Activated B cell treated with CpG ODN at 0.5 μM for 24 hours (primary cell): ENCODE data around the gene ZAP70. TPM values are rescaled to one million over a fixed set of nuclear protein-coding genes. Genes with fewer than 3 reads are reported as not detected.

Source experiments
- ATAC-seq: fragments of 200-7000 bp; cut with Tn5 transposase; one replicate; pipeline ENCODE4 v1.10.0; 2021; ENCODE audit warnings: low read depth, mild to moderate bottlenecking, moderate library complexity
- CTCF ChIA-PET: fragments of 350-600 bp; sonication (Branson Sonifier 250); formaldehyde crosslinking; loops from one replicate; lab custom pipeline; 2021; ENCODE audit warnings: antibody characterized with exemption; lab: Charles Lee
- POLR2A ChIA-PET: fragments of 350-600 bp; sonication (Branson Sonifier 250); formaldehyde crosslinking; loops from one replicate; lab custom pipeline; 2021; ENCODE audit warnings: antibody characterized with exemption; lab: Charles Lee
- DNase-seq: peaks from one replicate; pipeline ENCODE4 v3.0.0; 2022
- H3K27ac Mint-ChIP-seq: one replicate; pipeline ENCODE4 v1.8.0; 2020; ENCODE audit warnings: mixed read lengths
- H3K27me3 Mint-ChIP-seq: one replicate; pipeline ENCODE4 v1.8.0; 2021; ENCODE audit warnings: mixed read lengths
- H3K36me3 Mint-ChIP-seq: one replicate; pipeline ENCODE4 v1.8.0; 2021; ENCODE audit warnings: low read depth, mixed read lengths
- H3K4me1 Mint-ChIP-seq: one replicate; pipeline ENCODE4 v1.8.0; 2021; ENCODE audit warnings: mixed read lengths
- H3K4me3 Mint-ChIP-seq: one replicate; pipeline ENCODE4 v1.8.0; 2020; ENCODE audit warnings: mild to moderate bottlenecking, mixed read lengths
- H3K9me3 Mint-ChIP-seq: one replicate; pipeline ENCODE4 v1.8.0; 2020; ENCODE audit warnings: mixed read lengths
- intact Hi-C: fragments of 100-400 bp; cut with micrococcal nuclease; formaldehyde crosslinking; loops from one replicate; pipeline ENCODE4 v1.15.1; 2024
- total RNA-seq: library from RNA; stranded (reverse); gene quantifications from 2 replicates; pipeline ENCODE4 v1.2.3, GENCODE V29; 2022
- TF ChIP-seq, protein P1 (sequence below): fragments of 200-600 bp; IDR thresholded peaks from one replicate; pipeline ENCODE4 v1.8.0; 2022; ENCODE audit warnings: antibody characterized with exemption, mild to moderate bottlenecking

Gene ZAP70
- 2.8 and 4.8 TPM in 2 replicates for total RNA-seq

DNA sequence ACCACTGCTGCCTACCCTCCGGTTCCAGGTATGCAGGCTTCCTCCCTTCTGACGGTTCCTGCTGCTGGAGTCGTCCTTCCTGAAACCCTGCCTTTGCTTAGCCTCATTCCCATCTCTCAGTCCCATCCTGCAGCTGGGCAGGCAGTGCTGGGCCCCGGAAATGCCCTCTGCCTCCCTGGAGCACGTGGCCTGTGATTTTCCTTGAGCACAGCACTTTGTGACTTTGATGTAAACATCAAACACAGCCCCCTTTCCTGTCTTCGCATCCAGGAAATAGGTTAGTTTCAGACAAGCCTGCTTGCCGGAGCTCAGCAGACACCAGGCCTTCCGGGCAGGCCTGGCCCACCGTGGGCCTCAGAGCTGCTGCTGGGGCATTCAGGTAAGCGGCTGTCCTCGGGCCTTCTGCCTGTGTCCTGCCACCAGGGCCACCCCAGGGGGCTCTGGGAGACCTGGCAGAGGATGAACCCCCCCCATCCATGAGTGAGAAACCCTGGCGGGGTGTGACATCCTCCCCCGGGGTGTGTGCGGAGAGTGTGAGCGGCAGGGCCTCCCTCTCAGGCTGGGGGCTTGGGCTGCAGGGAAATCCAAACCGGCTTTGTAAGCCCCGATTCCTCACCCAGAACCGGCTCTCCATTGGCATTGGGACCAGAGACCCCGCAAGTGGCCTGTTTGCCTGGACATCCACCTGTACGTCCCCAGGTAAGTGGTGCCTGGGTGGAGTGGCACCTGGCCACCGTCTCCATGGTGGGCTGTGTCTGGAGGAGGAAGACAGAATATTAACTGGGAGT is at the start of gene ZAP70:
Gene ZAP70 (plus strand): TSS at position 281 of the 788 bp plus-strand sequence. CDS start 10,461 bp downstream, outside the sequence.
- intact Hi-C loops = no loop called here
- H3K27ac Mint-ChIP-seq = peak within 1 kb of the TSS; percentile 7
- POLR2A ChIA-PET = no interaction called here
- CTCF ChIA-PET = interaction anchor here (0.8 to 1.3 kb wide), 3 partner anchors 12 to 123 kb away, joined by 3 read pairs; no protein-coding TSS in a partner anchor
- DNase-seq (no peak), ATAC-seq (no peak)
- H3K9me3 Mint-ChIP-seq = no peaks in the 10 kb centered on the region
- H3K4me3 Mint-ChIP-seq = peak within 1 kb of the TSS; percentile 12
- peaks cover 6% of the 10 kb centered on the region for H3K27me3 Mint-ChIP-seq
- TF ChIP-seq, protein P1, sequence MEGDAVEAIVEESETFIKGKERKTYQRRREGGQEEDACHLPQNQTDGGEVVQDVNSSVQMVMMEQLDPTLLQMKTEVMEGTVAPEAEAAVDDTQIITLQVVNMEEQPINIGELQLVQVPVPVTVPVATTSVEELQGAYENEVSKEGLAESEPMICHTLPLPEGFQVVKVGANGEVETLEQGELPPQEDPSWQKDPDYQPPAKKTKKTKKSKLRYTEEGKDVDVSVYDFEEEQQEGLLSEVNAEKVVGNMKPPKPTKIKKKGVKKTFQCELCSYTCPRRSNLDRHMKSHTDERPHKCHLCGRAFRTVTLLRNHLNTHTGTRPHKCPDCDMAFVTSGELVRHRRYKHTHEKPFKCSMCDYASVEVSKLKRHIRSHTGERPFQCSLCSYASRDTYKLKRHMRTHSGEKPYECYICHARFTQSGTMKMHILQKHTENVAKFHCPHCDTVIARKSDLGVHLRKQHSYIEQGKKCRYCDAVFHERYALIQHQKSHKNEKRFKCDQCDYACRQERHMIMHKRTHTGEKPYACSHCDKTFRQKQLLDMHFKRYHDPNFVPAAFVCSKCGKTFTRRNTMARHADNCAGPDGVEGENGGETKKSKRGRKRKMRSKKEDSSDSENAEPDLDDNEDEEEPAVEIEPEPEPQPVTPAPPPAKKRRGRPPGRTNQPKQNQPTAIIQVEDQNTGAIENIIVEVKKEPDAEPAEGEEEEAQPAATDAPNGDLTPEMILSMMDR = no peak
- H3K4me1 Mint-ChIP-seq = peaks cover 30% of the 10 kb centered on the region
- no peaks in the 10 kb centered on the region for H3K36me3 Mint-ChIP-seq

GRCh38 chr2:97663626-97663961 is 49.8 kb upstream of the ZAP70 start:
- Mint-ChIP-seq H3K4me3 (peak overlapping the region; percentile 91), H3K36me3 (peaks cover 26% of the 10 kb centered on the region), H3K27me3 (no peaks in the 10 kb centered on the region), H3K4me1 (peaks cover 28% of the 10 kb centered on the region), H3K27ac (no peak overlapping the region), H3K9me3 (no peaks in the 10 kb centered on the region)
- ATAC-seq = no peak
- ChIA-PET POLR2A (interaction anchor here (0.6 to 7.5 kb wide), 8 partner anchors 9 to 188 kb away, joined by 3 to 207 read pairs (median 6); partner anchors contain the start of genes ANKRD36B and COX5B), CTCF (interaction anchor here (1.4 to 2.9 kb wide), 4 partner anchors 12 to 73 kb away, joined by 4 to 18 read pairs (median 10); partner anchors contain the start of gene COX5B)
- TF ChIP-seq, protein P1 = no peak
- DNase-seq = peak; percentile 66
- intact Hi-C loops = loop anchor here (1.0 to 10.0 kb wide), 9 partner anchors 84 to 1829 kb away; partner anchors contain the start of genes ANKRD39, C2orf15, CNNM3 and CNNM4

DNA sequence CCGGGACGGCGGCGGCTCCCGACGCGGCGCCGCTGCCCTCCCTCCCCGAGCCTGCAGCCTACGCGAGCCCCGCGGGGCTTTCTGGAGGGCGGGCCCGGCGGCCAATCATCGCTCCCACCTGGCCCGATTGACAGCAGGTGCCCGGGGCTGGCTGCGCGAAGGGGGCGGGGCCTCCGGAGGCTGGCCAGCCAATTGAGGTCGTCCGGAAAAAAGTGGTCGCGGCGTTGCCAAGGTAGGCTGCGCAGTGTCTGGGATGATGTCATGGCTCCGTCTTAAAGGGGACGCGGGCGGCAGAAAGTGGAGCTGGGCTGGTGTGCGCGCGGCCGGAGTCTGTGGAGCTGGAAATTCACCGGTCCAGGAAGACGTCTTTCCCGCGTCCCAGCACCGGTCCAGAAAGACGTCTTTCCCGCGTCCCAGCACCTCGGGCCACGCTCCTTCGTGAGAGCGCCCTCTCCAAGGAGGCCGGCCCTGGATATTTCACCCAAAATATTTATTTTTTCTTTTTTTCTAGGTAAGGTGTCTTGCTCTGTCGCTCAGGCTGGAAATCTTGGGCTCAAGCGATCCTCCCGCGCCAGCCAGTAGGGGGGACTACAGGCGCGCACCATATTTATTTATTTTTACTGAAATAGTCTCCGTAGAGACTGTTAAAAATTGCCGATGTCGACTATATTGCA is 49.3 kb upstream of the ZAP70 start, which contains the start of gene ACTR1B:
Gene ACTR1B (minus strand): TSS at position 83 of the 674 bp plus-strand sequence. CDS start 154 bp downstream, outside the sequence.
- intact Hi-C loops = loop anchor here (1.0 to 10.0 kb wide), 12 partner anchors 19 to 1828 kb away; partner anchors contain the start of genes ANKRD39, C2orf15, CNNM3 and CNNM4
- Mint-ChIP-seq H3K36me3 (peaks cover 21% of the 10 kb centered on the region), H3K27me3 (no peaks in the 10 kb centered on the region), H3K4me1 (peaks cover 28% of the 10 kb centered on the region), H3K4me3 (peak within 1 kb of the TSS; percentile 92), H3K27ac (peak within 1 kb of the TSS; percentile 91), H3K9me3 (no peaks in the 10 kb centered on the region)
- POLR2A ChIA-PET = interaction anchor here (0.6 to 7.5 kb wide), 9 partner anchors 9 to 188 kb away, joined by 3 to 207 read pairs (median 4); partner anchors contain the start of genes ANKRD36B and COX5B
- peak; percentile 93 for DNase-seq
- TF ChIP-seq, protein P1 = no peak
- ATAC-seq = peak; percentile 89
- CTCF ChIA-PET = interaction anchor here (1.4 to 2.9 kb wide), 4 partner anchors 11 to 74 kb away, joined by 4 to 18 read pairs (median 10); partner anchors contain the start of gene COX5B

DNA sequence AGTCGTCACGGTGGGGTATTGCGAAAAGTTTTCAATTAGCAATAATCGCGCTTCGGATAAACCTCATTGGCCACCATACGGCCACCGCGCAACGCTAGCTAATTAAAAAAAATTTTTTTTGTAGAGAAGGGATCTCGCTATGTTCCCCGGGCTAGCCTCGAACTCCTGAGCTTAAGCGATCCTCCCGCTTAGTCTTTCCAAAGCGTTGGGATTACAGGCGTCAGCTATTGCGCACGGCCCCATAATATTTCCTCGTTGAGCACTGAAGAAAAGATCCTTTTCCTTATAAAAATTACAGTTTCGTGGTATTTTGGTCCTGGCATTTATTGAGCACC is 48.8 kb upstream of the ZAP70 start:
- Mint-ChIP-seq H3K4me1 (peaks cover 32% of the 10 kb centered on the region), H3K9me3 (no peaks in the 10 kb centered on the region), H3K27me3 (no peaks in the 10 kb centered on the region), H3K27ac (peak overlapping the region; percentile 89), H3K4me3 (peak overlapping the region; percentile 92), H3K36me3 (peaks cover 20% of the 10 kb centered on the region)
- intact Hi-C loops = loop anchor here (1.0 to 10.0 kb wide), 11 partner anchors 19 to 1828 kb away; partner anchors contain the start of genes ANKRD39, C2orf15, CNNM3 and CNNM4
- POLR2A ChIA-PET = interaction anchor here (0.7 to 7.5 kb wide), 8 partner anchors 9 to 75 kb away, joined by 3 to 207 read pairs (median 4); partner anchors contain the start of genes ANKRD36B and COX5B
- CTCF ChIA-PET = interaction anchor here (1.4 to 2.9 kb wide), 4 partner anchors 11 to 74 kb away, joined by 4 to 18 read pairs (median 10); partner anchors contain the start of gene COX5B
- ATAC-seq (no peak), DNase-seq (no peak)
- TF ChIP-seq, protein P1 = no peak
